SU-DHL-6 (cell line): Measurements from ENCODE around the gene NFATC3.

Source experiments
- H2AFZ ChIP-seq: fragments of 200-600 bp; sonication (generic); 2 replicates; pipeline ENCODE4 v1.6.1; 2014; ENCODE audit warnings: low read depth, mild to moderate bottlenecking, moderate library complexity, mixed read lengths, antibody characterized with exemption, low read length; ENCODE audit not compliant: severe bottlenecking
- H3F3A ChIP-seq: fragments of 200-600 bp; shearing (Covaris generic); 2 replicates; pipeline ENCODE4 v1.6.0; 2016; ENCODE audit warnings: antibody characterized with exemption, mild to moderate bottlenecking; ENCODE audit not compliant: insufficient read depth
- H3K27ac ChIP-seq: fragments of 200-600 bp; sonication (generic); 2 replicates; pipeline ENCODE4 v1.5.1; 2016; ENCODE audit warnings: low read depth, mild to moderate bottlenecking, low read length, moderate library complexity, mixed read lengths
- H3K27me3 ChIP-seq: fragments of 200-600 bp; sonication (generic), shearing (Covaris generic); 2 replicates; pipeline ENCODE4 v1.6.0; 2014; ENCODE audit warnings: mild to moderate bottlenecking, low read length
- H3K36me3 ChIP-seq: fragments of 200-600 bp; sonication (generic); 2 replicates; pipeline ENCODE4 v1.6.1; 2014; ENCODE audit warnings: mild to moderate bottlenecking, low read length, mixed read lengths
- H3K4me2 ChIP-seq: fragments of 300-600, 200-600 bp; shearing (Covaris generic), sonication (generic); 2 replicates; pipeline ENCODE4 v1.6.0; 2014; ENCODE audit warnings: low read length, low read depth, mild to moderate bottlenecking; ENCODE audit not compliant: poor library complexity, severe bottlenecking
- H3K4me3 ChIP-seq: fragments of 200-600 bp; sonication (generic); 2 replicates; pipeline ENCODE4 v1.5.1; 2014; ENCODE audit warnings: antibody characterized with exemption, low read length, mild to moderate bottlenecking, mixed read lengths; ENCODE audit not compliant: insufficient read depth, poor library complexity, severe bottlenecking
- H3K79me2 ChIP-seq: fragments of 200-600 bp; sonication (generic); 2 replicates; pipeline ENCODE4 v1.6.1; 2014; ENCODE audit warnings: mild to moderate bottlenecking, low read length, moderate library complexity; ENCODE audit not compliant: insufficient read depth
- H3K9ac ChIP-seq: fragments of 200-600 bp; sonication (generic); 2 replicates; pipeline ENCODE4 v1.7.0; 2014; ENCODE audit warnings: mild to moderate bottlenecking, low read length
- H3K9me2 ChIP-seq: fragments of 200-600 bp; sonication (generic); replicated peaks from 2 replicates; pipeline ENCODE4 v1.6.1; 2014; ENCODE audit warnings: low read length; ENCODE audit not compliant: insufficient read depth
- H3K9me3 ChIP-seq: fragments of 200-600 bp; sonication (generic); 2 replicates; pipeline ENCODE4 v1.6.1; 2014; ENCODE audit warnings: low read length, mixed read lengths; ENCODE audit not compliant: insufficient read depth
- H4K20me1 ChIP-seq: fragments of 200-600 bp; sonication (generic); 2 replicates; pipeline ENCODE4 v1.6.1; 2014; ENCODE audit warnings: low read depth, mild to moderate bottlenecking, antibody characterized with exemption, low read length, moderate library complexity, mixed read lengths
- EZH2phosphoT487 ChIP-seq: fragments of 200-600 bp; sonication (generic), shearing (Covaris generic); conservative IDR thresholded peaks from 2 replicates; pipeline ENCODE4 v1.6.1; 2018; ENCODE audit warnings: mild to moderate bottlenecking, antibody characterized with exemption, low read length, moderate library complexity, mixed read lengths
- TF ChIP-seq, protein P1 (sequence below): fragments of 200-600 bp; sonication (generic); IDR thresholded peaks from one replicate; pipeline ENCODE4 v1.5.1; 2017; ENCODE audit warnings: antibody characterized with exemption, mild to moderate bottlenecking, low read length, moderate library complexity; ENCODE audit not compliant: insufficient read depth, poor library complexity, severe bottlenecking

NFATC3 gene

GRCh38 chr16:68219725-68220351 is 134.7 kb downstream of the NFATC3 start:
- H3K9me3 ChIP-seq, result no peaks in the 10 kb centered on the region
- no peak overlapping the region for H3K9ac ChIP-seq
- H3K27me3 ChIP-seq, result no peaks in the 10 kb centered on the region
- H3K4me3 ChIP-seq, result no peak overlapping the region
- no peak overlapping the region for H3K4me2 ChIP-seq
- H3K79me2 ChIP-seq, result no peaks in the 10 kb centered on the region
- no peaks in the 10 kb centered on the region for H3K36me3 ChIP-seq
- no peaks in the 10 kb centered on the region for H3K9me2 ChIP-seq
- H3F3A ChIP-seq, result no peaks in the 10 kb centered on the region
- no peaks in the 10 kb centered on the region for H4K20me1 ChIP-seq
- no peak overlapping the region for H3K27ac ChIP-seq
- TF ChIP-seq, protein P1, sequence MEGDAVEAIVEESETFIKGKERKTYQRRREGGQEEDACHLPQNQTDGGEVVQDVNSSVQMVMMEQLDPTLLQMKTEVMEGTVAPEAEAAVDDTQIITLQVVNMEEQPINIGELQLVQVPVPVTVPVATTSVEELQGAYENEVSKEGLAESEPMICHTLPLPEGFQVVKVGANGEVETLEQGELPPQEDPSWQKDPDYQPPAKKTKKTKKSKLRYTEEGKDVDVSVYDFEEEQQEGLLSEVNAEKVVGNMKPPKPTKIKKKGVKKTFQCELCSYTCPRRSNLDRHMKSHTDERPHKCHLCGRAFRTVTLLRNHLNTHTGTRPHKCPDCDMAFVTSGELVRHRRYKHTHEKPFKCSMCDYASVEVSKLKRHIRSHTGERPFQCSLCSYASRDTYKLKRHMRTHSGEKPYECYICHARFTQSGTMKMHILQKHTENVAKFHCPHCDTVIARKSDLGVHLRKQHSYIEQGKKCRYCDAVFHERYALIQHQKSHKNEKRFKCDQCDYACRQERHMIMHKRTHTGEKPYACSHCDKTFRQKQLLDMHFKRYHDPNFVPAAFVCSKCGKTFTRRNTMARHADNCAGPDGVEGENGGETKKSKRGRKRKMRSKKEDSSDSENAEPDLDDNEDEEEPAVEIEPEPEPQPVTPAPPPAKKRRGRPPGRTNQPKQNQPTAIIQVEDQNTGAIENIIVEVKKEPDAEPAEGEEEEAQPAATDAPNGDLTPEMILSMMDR, result no peak
- no peak for TF ChIP-seq EZH2phosphoT487
- no peak overlapping the region for H2AFZ ChIP-seq

GRCh38 chr16:68223072-68223471 is 137.9 kb downstream of the NFATC3 start:
- Histone ChIP-seq H3F3A (peaks cover 7% of the 10 kb centered on the region; the same call in 1 of the 2 replicates), H2AFZ (no peak overlapping the region), H3K9me2 (no peaks in the 10 kb centered on the region), H3K9ac (no peak overlapping the region), H3K79me2 (no peaks in the 10 kb centered on the region), H3K36me3 (no peaks in the 10 kb centered on the region), H4K20me1 (no peaks in the 10 kb centered on the region), H3K4me2 (no peak overlapping the region), H3K4me3 (no peak overlapping the region), H3K27ac (no peak overlapping the region), H3K27me3 (no peaks in the 10 kb centered on the region), H3K9me3 (no peaks in the 10 kb centered on the region)
- TF ChIP-seq, protein P1, result no peak
- no peak for TF ChIP-seq EZH2phosphoT487

- H3K9me3 ChIP-seq, result no peaks in the 10 kb centered on the region
- no peaks in the 10 kb centered on the region for H3K27me3 ChIP-seq
- H3F3A ChIP-seq, result peaks cover 8% of the 10 kb centered on the region; the same call in 1 of the 2 replicates
- H3K27ac ChIP-seq, result no peak overlapping the region
- H3K4me3 ChIP-seq, result no peak overlapping the region
- H3K9ac ChIP-seq, result no peak overlapping the region
- no peaks in the 10 kb centered on the region for H3K79me2 ChIP-seq
- H3K4me2 ChIP-seq, result no peak overlapping the region
- no peaks in the 10 kb centered on the region for H4K20me1 ChIP-seq
- H3K9me2 ChIP-seq, result no peaks in the 10 kb centered on the region
- TF ChIP-seq EZH2phosphoT487, result no peak
- TF ChIP-seq, protein P1, result no peak
- no peak overlapping the region for H2AFZ ChIP-seq
- H3K36me3 ChIP-seq, result no peaks in the 10 kb centered on the region
Observed at GRCh38 chr16:68226116-68226515, 140.9 kb downstream of the NFATC3 start.
